WTC11 (cell line): Measurements from ENCODE around the gene ROBO1.

Experiments used
- CTCF ChIP-seq: fragments of 200-600 bp; IDR thresholded peaks from 2 replicates; pipeline ENCODE4 v1.8.0; 2022; ENCODE audit warnings: antibody characterized with exemption
- FOXP1 ChIP-seq: sonication (generic); formaldehyde crosslinking; IDR thresholded peaks from 2 replicates; pipeline ENCODE4 v1.8.0; 2022; ENCODE audit warnings: missing genetic modification reagents, mild to moderate bottlenecking, moderate library complexity, borderline replicate concordance
- MYBL2 ChIP-seq: sonication (generic); formaldehyde crosslinking; IDR thresholded peaks from 2 replicates; pipeline ENCODE4 v1.8.1; 2023; ENCODE audit warnings: mild to moderate bottlenecking, moderate library complexity, missing genetic modification reagents
- NFYB ChIP-seq: sonication (generic); formaldehyde crosslinking; conservative IDR thresholded peaks from 2 replicates; pipeline ENCODE4 v1.8.0; 2022; ENCODE audit warnings: low read depth, missing genetic modification reagents

GRCh38 chr3:78879295-78879860 is 888.4 kb downstream of the ROBO1 start:
- TF ChIP-seq NFYB (no peak), CTCF (no peak), MYBL2 (no peak), FOXP1 (CRISPR knock-in tag) (no peak)
